Measurements from ENCODE around the gene TEAD1.

- no peak for TF ChIP-seq CTCF (IDR thresholded peaks at IDR 0.05; ENCODE audit: poor library complexity, severe bottlenecking)
- TF ChIP-seq EZH2 (IDR thresholded peaks at IDR 0.05; ENCODE audit: borderline replicate concordance, insufficient read depth, low read length, poor library complexity, severe bottlenecking), result no peak
- TF ChIP-seq POLR2AphosphoS5 (IDR thresholded peaks at IDR 0.05), result no peak
- no peak for TF ChIP-seq REST (IDR thresholded peaks at IDR 0.05; ENCODE audit: borderline replicate concordance)
Measured at GRCh38 chr11:12783765-12784164, 109.5 kb downstream of the TEAD1 start.

All from neural cell (in vitro differentiated cells).